ENCODE measurements around the gene SEC14L1.

SEC14L1 gene

GRCh38 chr17:77160875-77161530, 20.2 kb downstream of the SEC14L1 start:
- DNase-seq (ENCODE audit: low read depth in 2 of 3, low spot score in 1 of 3): no peak

GRCh38 chr17:77161953-77162352, 21.2 kb downstream of the SEC14L1 start:
- no peak for DNase-seq (ENCODE audit: low read depth in 2 of 3, low spot score in 1 of 3)

GRCh38 chr17:77163001-77163400, 22.2 kb downstream of the SEC14L1 start:
- no peak for DNase-seq (ENCODE audit: low read depth in 2 of 3, low spot score in 1 of 3)

DNA sequence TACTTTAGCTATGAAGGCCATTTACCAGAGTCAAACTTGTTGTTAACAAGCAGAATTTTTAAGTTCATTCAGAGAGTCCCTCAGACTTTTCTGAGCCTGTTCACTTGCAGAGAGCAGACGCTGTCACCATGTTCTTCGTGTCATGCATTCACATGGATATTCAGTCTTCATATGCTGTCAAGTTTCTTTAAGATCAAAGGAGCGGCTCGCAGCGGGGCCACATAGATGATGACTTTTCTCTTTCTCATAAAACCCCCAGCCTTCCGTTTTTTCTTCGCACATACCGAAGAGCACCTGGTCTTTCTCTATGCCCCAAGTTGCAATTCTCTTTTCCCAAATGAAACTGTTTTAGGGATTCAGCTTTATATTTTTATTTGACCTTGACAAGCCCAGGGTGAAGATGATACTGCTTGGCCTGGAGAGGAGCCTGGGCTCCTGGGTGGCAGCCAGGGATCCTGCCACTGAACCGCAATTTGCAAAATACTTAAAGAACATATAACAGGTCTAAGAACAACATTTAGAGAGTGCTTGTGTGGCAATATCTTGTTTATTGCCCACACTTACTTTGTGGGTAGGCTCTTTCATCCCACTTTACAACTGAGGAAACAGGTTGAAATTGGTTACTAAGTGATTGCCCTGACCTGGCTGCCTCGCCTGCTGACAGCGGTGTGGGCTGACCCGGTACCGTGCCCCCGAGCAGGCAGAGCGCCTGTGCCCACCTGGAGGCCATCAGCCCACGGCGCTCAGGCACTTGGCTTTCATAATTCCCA, 22.9 kb downstream of the SEC14L1 start:
- DNase-seq (ENCODE audit: low read depth in 2 of 3, low spot score in 1 of 3): no peak

GRCh38 chr17:77164483-77165091, 23.8 kb downstream of the SEC14L1 start:
- no peak for DNase-seq (ENCODE audit: low read depth in 2 of 3, low spot score in 1 of 3)

DNA sequence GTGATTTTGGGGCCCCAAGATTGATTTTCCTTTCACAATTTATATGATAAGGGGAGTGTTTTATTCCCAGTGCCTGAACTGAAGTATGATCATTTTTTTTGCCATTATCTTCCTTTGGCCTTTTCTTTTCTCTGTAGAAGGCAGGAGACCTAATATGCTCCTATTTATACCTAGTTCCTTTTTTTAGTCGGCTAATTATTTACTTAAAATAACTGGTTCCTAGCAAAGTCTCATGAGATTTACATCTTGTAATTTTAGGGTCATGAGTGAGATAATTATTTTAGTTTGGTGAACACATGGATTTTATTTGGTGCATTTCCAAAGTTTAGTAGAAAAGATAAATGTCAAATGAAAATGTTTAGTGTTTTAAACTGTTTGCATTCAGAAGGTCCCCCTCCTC, 24.8 kb downstream of the SEC14L1 start:
- DNase-seq (ENCODE audit: low read depth in 2 of 3, low spot score in 1 of 3): no peak

- no peak for DNase-seq (ENCODE audit: low read depth in 2 of 3, low spot score in 1 of 3)
Measured at GRCh38 chr17:77167472-77168306, 26.9 kb downstream of the SEC14L1 start.

GRCh38 chr17:77173104-77173503, 32.3 kb downstream of the SEC14L1 start:
- no peak for DNase-seq (ENCODE audit: low read depth in 2 of 3, low spot score in 1 of 3)

DNA sequence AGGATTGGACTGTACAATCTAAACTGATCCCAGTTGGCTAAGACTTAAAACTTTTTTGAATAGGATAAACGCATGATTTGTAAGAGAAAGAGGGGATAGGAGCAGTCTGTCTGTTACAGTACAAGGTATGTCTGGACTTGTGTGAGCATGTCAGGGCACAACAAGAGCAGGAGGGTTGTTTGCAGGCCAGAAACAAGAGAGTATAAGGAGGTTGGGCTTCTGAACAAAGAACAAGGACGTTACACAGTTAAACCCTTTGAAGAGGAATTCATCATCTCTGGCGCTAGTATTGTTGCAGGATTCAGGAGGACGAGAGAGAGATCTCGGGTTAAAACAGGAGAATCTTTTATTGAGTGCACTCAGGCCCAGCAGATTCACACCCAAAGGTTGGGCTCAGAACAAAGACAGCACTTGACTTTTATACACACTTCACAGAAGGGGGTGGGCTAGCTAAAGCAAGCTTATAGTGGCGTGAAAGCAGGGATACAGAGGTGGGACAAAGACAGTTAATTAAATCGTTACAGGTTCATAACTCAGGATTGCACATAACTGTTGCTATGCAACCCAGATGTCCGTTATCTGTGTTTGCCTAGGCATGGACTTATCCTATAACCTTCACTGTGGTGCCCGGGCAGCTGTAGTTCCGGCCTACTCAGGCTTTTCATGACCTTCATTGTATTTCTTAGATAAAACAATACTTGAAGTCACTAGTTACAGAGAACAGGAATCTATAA, 34.3 kb downstream of the SEC14L1 start:
- no peak for DNase-seq (ENCODE audit: low read depth in 2 of 3, low spot score in 1 of 3)

- DNase-seq (ENCODE audit: low read depth in 2 of 3, low spot score in 1 of 3): no peak
Measured at GRCh38 chr17:77177002-77177741, 36.4 kb downstream of the SEC14L1 start.

- DNase-seq (ENCODE audit: low read depth in 2 of 3, low spot score in 1 of 3): no peak
Measured at GRCh38 chr17:77178050-77178449, 37.3 kb downstream of the SEC14L1 start.

GRCh38 chr17:77178563-77178962, 37.8 kb downstream of the SEC14L1 start:
- DNase-seq (ENCODE audit: low read depth in 2 of 3, low spot score in 1 of 3): no peak

GRCh38 chr17:77180503-77181357, 40.0 kb downstream of the SEC14L1 start:
- no peak for DNase-seq (ENCODE audit: low read depth in 2 of 3, low spot score in 1 of 3)

GRCh38 chr17:77182205-77183172, 41.7 kb downstream of the SEC14L1 start:
- DNase-seq (ENCODE audit: low read depth in 2 of 3, low spot score in 1 of 3): no peak

DNA sequence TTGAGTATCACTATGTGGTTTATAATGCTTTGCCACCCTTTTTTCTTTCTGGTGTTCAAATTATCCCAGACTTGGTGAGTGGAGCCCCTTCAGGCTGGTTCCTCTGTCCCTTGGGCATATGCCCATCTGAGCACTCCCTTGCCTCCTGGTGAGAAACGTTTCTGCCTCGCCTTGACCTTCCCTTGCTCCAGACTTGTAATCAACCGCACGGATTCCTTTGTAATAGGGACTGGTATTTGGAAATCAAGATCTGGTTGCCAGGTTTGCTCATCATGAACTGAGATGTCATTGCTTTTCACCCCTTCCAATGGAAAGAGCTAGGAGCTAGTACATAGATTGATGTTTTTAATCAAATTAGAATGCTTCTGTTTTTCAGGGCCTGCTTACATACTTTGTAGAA, 43.7 kb downstream of the SEC14L1 start:
- DNase-seq (ENCODE audit: low read depth in 2 of 3, low spot score in 1 of 3): no peak

- no peak for DNase-seq (ENCODE audit: low read depth in 2 of 3, low spot score in 1 of 3)
Measured at GRCh38 chr17:77185137-77185536, 44.4 kb downstream of the SEC14L1 start.

GRCh38 chr17:77186141-77186604, 45.4 kb downstream of the SEC14L1 start:
- no peak for DNase-seq (ENCODE audit: low read depth in 2 of 3, low spot score in 1 of 3)
